ENCODE results near the gene OR5T3.

DNA sequence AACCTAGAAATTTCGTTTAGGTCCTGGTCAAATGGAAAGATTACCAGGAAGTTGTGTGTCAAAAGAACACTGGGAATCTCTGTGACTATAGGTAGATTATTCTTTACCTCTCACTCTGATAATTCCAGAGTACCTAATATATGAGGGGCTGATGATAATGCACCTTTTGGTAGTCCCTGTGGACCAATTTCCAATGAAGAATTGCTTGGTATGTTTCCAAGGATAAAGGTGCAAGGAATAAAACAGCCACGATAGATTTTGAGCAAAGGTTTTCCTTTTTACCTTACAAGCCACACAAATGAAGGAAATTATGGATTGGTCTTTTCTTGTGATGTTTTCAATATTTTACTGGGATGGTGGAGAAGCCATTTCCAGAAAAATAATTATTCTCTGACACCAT lies 40.1 kb downstream of the OR5T3 start, which contains the start of gene OR8H1:
- TF ChIP-seq NR2C2 (CRISPR knock-in tag; IDR thresholded peaks at IDR 0.05) (no peak), CREB1 (CRISPR knock-in tag; IDR thresholded peaks at IDR 0.05) (no peak), RORB (CRISPR knock-in tag; IDR thresholded peaks at IDR 0.05) (no peak), NFYB (CRISPR knock-in tag; conservative IDR thresholded peaks at IDR 0.05; ENCODE audit: low read depth) (no peak), TEAD4 (CRISPR knock-in tag; IDR thresholded peaks at IDR 0.05) (no peak), MXD4 (CRISPR knock-in tag; IDR thresholded peaks at IDR 0.05; ENCODE audit: borderline replicate concordance) (no peak), GRHL2 (CRISPR knock-in tag; IDR thresholded peaks at IDR 0.05; ENCODE audit: insufficient replicate concordance, severe bottlenecking) (no peak), JUN (CRISPR knock-in tag; IDR thresholded peaks at IDR 0.05) (no peak), NR1H2 (CRISPR knock-in tag; IDR thresholded peaks at IDR 0.05) (no peak), MAX (CRISPR knock-in tag; IDR thresholded peaks at IDR 0.05) (no peak)
- TF ChIP-seq, protein P1, sequence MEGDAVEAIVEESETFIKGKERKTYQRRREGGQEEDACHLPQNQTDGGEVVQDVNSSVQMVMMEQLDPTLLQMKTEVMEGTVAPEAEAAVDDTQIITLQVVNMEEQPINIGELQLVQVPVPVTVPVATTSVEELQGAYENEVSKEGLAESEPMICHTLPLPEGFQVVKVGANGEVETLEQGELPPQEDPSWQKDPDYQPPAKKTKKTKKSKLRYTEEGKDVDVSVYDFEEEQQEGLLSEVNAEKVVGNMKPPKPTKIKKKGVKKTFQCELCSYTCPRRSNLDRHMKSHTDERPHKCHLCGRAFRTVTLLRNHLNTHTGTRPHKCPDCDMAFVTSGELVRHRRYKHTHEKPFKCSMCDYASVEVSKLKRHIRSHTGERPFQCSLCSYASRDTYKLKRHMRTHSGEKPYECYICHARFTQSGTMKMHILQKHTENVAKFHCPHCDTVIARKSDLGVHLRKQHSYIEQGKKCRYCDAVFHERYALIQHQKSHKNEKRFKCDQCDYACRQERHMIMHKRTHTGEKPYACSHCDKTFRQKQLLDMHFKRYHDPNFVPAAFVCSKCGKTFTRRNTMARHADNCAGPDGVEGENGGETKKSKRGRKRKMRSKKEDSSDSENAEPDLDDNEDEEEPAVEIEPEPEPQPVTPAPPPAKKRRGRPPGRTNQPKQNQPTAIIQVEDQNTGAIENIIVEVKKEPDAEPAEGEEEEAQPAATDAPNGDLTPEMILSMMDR (IDR thresholded peaks at IDR 0.05) = no peak
- TF ChIP-seq, protein P2, sequence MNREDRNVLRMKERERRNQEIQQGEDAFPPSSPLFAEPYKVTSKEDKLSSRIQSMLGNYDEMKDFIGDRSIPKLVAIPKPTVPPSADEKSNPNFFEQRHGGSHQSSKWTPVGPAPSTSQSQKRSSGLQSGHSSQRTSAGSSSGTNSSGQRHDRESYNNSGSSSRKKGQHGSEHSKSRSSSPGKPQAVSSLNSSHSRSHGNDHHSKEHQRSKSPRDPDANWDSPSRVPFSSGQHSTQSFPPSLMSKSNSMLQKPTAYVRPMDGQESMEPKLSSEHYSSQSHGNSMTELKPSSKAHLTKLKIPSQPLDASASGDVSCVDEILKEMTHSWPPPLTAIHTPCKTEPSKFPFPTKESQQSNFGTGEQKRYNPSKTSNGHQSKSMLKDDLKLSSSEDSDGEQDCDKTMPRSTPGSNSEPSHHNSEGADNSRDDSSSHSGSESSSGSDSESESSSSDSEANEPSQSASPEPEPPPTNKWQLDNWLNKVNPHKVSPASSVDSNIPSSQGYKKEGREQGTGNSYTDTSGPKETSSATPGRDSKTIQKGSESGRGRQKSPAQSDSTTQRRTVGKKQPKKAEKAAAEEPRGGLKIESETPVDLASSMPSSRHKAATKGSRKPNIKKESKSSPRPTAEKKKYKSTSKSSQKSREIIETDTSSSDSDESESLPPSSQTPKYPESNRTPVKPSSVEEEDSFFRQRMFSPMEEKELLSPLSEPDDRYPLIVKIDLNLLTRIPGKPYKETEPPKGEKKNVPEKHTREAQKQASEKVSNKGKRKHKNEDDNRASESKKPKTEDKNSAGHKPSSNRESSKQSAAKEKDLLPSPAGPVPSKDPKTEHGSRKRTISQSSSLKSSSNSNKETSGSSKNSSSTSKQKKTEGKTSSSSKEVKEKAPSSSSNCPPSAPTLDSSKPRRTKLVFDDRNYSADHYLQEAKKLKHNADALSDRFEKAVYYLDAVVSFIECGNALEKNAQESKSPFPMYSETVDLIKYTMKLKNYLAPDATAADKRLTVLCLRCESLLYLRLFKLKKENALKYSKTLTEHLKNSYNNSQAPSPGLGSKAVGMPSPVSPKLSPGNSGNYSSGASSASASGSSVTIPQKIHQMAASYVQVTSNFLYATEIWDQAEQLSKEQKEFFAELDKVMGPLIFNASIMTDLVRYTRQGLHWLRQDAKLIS (CRISPR knock-in tag; IDR thresholded peaks at IDR 0.05; ENCODE audit: borderline replicate concordance) = no peak
- TF ChIP-seq, protein P3, sequence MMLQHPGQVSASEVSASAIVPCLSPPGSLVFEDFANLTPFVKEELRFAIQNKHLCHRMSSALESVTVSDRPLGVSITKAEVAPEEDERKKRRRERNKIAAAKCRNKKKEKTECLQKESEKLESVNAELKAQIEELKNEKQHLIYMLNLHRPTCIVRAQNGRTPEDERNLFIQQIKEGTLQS (CRISPR knock-in tag; conservative IDR thresholded peaks at IDR 0.05) = no peak
